Measurements from ENCODE around the gene PCBP2. TPM values are rescaled to one million over a fixed set of nuclear protein-coding genes. Genes with fewer than 3 reads are reported as not detected.

PCBP2 gene
- total RNA-seq, 1 experiment from 2014 or later, result 856 TPM

- ATAC-seq (no peak), DNase-seq (ENCODE audit: low read depth, low spot score) (no peak)
- intact Hi-C loops (cut with micrococcal nuclease), result loop anchor here (2.0 kb wide), 1 partner anchor 179 kb away; the partner anchor contains the start of gene AAAS
- Histone ChIP-seq H3K9me3 (ENCODE audit: control insufficient read depth in 1 of 2, insufficient read depth in 1 of 2, low read depth in 1 of 2, low read length in 2 of 2) (no peaks in the 10 kb centered on the region), H3K4me2 (ENCODE audit: low read length) (peak overlapping the region; percentile 89), H3K4me1 (ENCODE audit: control insufficient read depth in 1 of 2, insufficient read depth in 2 of 2, low read length in 2 of 2) (peaks cover 13 to 43% of the 10 kb centered on the region in 2 experiments), H4K20me1 (ENCODE audit: insufficient read depth) (no peaks in the 10 kb centered on the region), H3K9me2 (ENCODE audit: insufficient read depth) (no peaks in the 10 kb centered on the region), H3K27me3 (ENCODE audit: insufficient read depth, low read length) (no peaks in the 10 kb centered on the region), H3K79me2 (ENCODE audit: insufficient read depth, low read length) (peaks cover 16% of the 10 kb centered on the region), H2AFZ (ENCODE audit: low read depth, low read length, poor library complexity, severe bottlenecking) (no peak overlapping the region), H3K36me3 (ENCODE audit: control insufficient read depth in 1 of 2, insufficient read depth in 2 of 2, low read length in 2 of 2) (peaks cover 0 to 4% of the 10 kb centered on the region in 2 experiments; a peak in 2 of 4 replicates), H3K4me3 (replicated peaks in 1 of 2; ENCODE audit: low read depth in 1 of 2, low read length in 2 of 2) (peak overlapping the region; percentile 75 to 87), H3K27ac (ENCODE audit: low read depth, low read length) (peak overlapping the region; percentile 90), H3K9ac (ENCODE audit: low read length) (peak overlapping the region; percentile 88)
- POLR2A ChIA-PET, result interaction anchor here (0.5 to 2.0 kb wide), 14 partner anchors 9 to 632 kb away, joined by 3 to 17 read pairs (median 4); partner anchors contain the start of genes AAAS, PFDN5, PRR13 and SP1
- TSS peak; percentile 85 for BruUV-seq (replicated peaks)
- CTCF ChIA-PET, result interaction anchor here (0.7 to 2.5 kb wide), 14 partner anchors 13 to 434 kb away, joined by 3 to 29 read pairs (median 4); partner anchors contain the start of genes AAAS, ATP5MC2 and MYG1
- TF ChIP-seq SRF (IDR thresholded peaks at IDR 0.05; ENCODE audit: low read depth), result no peak
- TF ChIP-seq POLR2A (IDR thresholded peaks at IDR 0.05; ENCODE audit: borderline replicate concordance, extremely low read depth, insufficient read depth, insufficient read length), result peak; percentile 40
- TF ChIP-seq FOSL1 (IDR thresholded peaks at IDR 0.05; ENCODE audit: low read depth), result no peak
- TF ChIP-seq ATF3 (IDR thresholded peaks at IDR 0.05), result no peak
- peak; percentile 75 for TF ChIP-seq POLR2AphosphoS5 (IDR thresholded peaks at IDR 0.05; ENCODE audit: low read depth, low read length)
- TF ChIP-seq EZH2phosphoT487 (IDR thresholded peaks at IDR 0.05; ENCODE audit: borderline replicate concordance), result no peak
- TF ChIP-seq CTCF (IDR thresholded peaks at IDR 0.05 in 2 of 3, conservative IDR thresholded peaks at IDR 0.05 in 1 of 3; ENCODE audit: borderline replicate concordance in 1 of 3, insufficient read depth in 1 of 3, low read depth in 2 of 3, low read length in 2 of 3), result no peak
- RAD21 ChIA-PET (ENCODE audit: low non-redundant PET in 1 of 2, low total read pairs in 2 of 2, uncharacterized antibody in 2 of 2, unreplicated experiment in 2 of 2), result no interaction called here
Measured at GRCh38 chr12:53500142-53500775, 48.4 kb downstream of the PCBP2 start.
